Gastroesophageal sphincter (tissue), 4 donors: Measurements from ENCODE around the gene FNDC4. TPM values are rescaled to one million over a fixed set of nuclear protein-coding genes. Genes with fewer than 3 reads are reported as not detected.

Experiments
- ATAC-seq: fragments of 150-250 bp; one replicate; pipeline ENCODE4 v1.9.1; 2016; ENCODE audit warnings: mild to moderate bottlenecking, moderate library complexity
- H3K27ac ChIP-seq, 4 donors: fragments of 200-600 bp; sonication (generic) in 3 of 4; 1 replicate in 3 of 4; 2 replicates in 1 of 4; pipeline ENCODE4 v1.5.1; 2016 to 2019
- H3K27me3 ChIP-seq: fragments of 200-600 bp; sonication (generic); one replicate; pipeline ENCODE4 v1.5.1; 2019
- H3K36me3 ChIP-seq, 2 donors: fragments of 200-600 bp; sonication (generic); one replicate each; pipeline ENCODE4 v1.5.1; 2019; ENCODE audit warnings: control low read depth in 1 of 2
- H3K4me1 ChIP-seq, 3 donors: fragments of 200-600 bp; sonication (generic); 1 replicate in 2 of 3; 2 replicates in 1 of 3; pipeline ENCODE4 v1.5.1; 2016 to 2019; ENCODE audit warnings: control low read depth in 2 of 3
- H3K4me3 ChIP-seq, 2 donors: fragments of 200-600 bp; sonication (generic); one replicate each; pipeline ENCODE4 v1.5.1; 2019; ENCODE audit warnings: mild to moderate bottlenecking in 1 of 2, moderate library complexity in 1 of 2
- H3K9me3 ChIP-seq, 3 donors: fragments of 200-600 bp; sonication (generic); one replicate each; pipeline ENCODE4 v1.5.1; 2017 to 2019; ENCODE audit warnings: control low read depth in 2 of 3
- CTCF ChIP-seq, 4 experiments: fragments of 200-600 bp in 2 of 4; fragments of 450-650 bp in 2 of 4; sonication (generic) in 1 of 4; IDR thresholded peaks; one replicate each; pipeline ENCODE4 v1.5.1; 2017 to 2019; ENCODE audit warnings: antibody characterized with exemption in 4 of 4, mild to moderate bottlenecking in 2 of 4, moderate library complexity in 2 of 4
- EP300 ChIP-seq: sonication (generic); formaldehyde crosslinking; IDR thresholded peaks from one replicate; pipeline ENCODE4 v1.6.1; 2017; ENCODE audit warnings: antibody characterized with exemption, mild to moderate bottlenecking
- POLR2A ChIP-seq, 2 donors: fragments of 450-650 bp; IDR thresholded peaks; one replicate each; pipeline ENCODE4 v1.6.1; 2017; ENCODE audit warnings: antibody characterized with exemption in 2 of 2, mild to moderate bottlenecking in 2 of 2, moderate library complexity in 1 of 2
- POLR2AphosphoS5 ChIP-seq: sonication (generic); formaldehyde crosslinking; IDR thresholded peaks from one replicate; pipeline ENCODE4 v1.6.1; 2017; ENCODE audit warnings: antibody characterized with exemption
- WGBS, 2 donors: methylation state at CpG; one replicate each; pipeline ENCODE4 v1.1.5; 2018; ENCODE audit warnings: low coverage in 1 of 2; 5-methylcytosine and 5-hydroxymethylcytosine counted together
- total RNA-seq, 4 donors: library from RNA; depleted of rRNA; stranded (reverse); fragments of >200 nt; gene quantifications; one replicate each; pipeline ENCODE4 v1.1.0, GENCODE V29; 2016

The FNDC4 gene
- total RNA-seq, 4 donors from 2014 or later, result 7.0 to 11.7 (median 9.9) TPM

GRCh38 chr2:27489118-27489497, 5.9 kb downstream of the FNDC4 start:
- H3K27me3 ChIP-seq, result no peaks in the 10 kb centered on the region
- peak; percentile 4 for ATAC-seq
- H3K36me3 ChIP-seq, result peaks cover 0 to 21% of the 10 kb centered on the region in 2 donors
- H3K27ac ChIP-seq, result peak overlapping the region; percentile 22 to 85 (median 80)
- 0 to 3% methylated on average over 10 to 11 of the region's 11 CpGs for WGBS, 2 donors
- H3K4me3 ChIP-seq, result peak overlapping the region; percentile 60 to 63
- H3K4me1 ChIP-seq, result peaks cover 0 to 34% (median 0%) of the 10 kb centered on the region in 3 donors
- TF ChIP-seq CTCF (IDR thresholded peaks at IDR 0.05) (no peak), EP300 (no peak)
- no peaks in the 10 kb centered on the region for H3K9me3 ChIP-seq

GRCh38 chr2:27485496-27485895, 9.5 kb downstream of the FNDC4 start:
- no peak for TF ChIP-seq POLR2A (IDR thresholded peaks at IDR 0.05)
- TF ChIP-seq POLR2AphosphoS5, result no peak
- TF ChIP-seq CTCF (IDR thresholded peaks at IDR 0.05), result no peak
- TF ChIP-seq EP300, result no peak
- H3K27me3 ChIP-seq, result no peaks in the 10 kb centered on the region
- no peak overlapping the region for H3K27ac ChIP-seq
- ATAC-seq, result no peak
- 49 to 60% methylated on average over 1 to 3 of the region's 3 CpGs for WGBS, 2 donors
- H3K4me1 ChIP-seq, result peaks cover 0 to 30% (median 0%) of the 10 kb centered on the region in 3 donors
- H3K4me3 ChIP-seq, result no peak overlapping the region
- H3K36me3 ChIP-seq, result peaks cover 4 to 52% of the 10 kb centered on the region in 2 donors
- H3K9me3 ChIP-seq, result no peaks in the 10 kb centered on the region

GRCh38 chr2:27471961-27472360, 23.0 kb downstream of the FNDC4 start:
- H3K27ac ChIP-seq, result no peak overlapping the region
- no peaks in the 10 kb centered on the region for H3K27me3 ChIP-seq
- no peak for TF ChIP-seq EP300
- TF ChIP-seq CTCF (IDR thresholded peaks at IDR 0.05), result no peak
- TF ChIP-seq POLR2AphosphoS5, result no peak
- TF ChIP-seq POLR2A (IDR thresholded peaks at IDR 0.05), result no peak
- peaks cover 0 to 82% of the 10 kb centered on the region in 2 donors for H3K36me3 ChIP-seq
- ATAC-seq, result no peak
- 93% methylated on average over 5 of the region's 5 CpGs; no CpG with 5 or more reads in 1 of the 2 donors for WGBS, 2 donors
- no peak overlapping the region for H3K4me3 ChIP-seq
- no peaks in the 10 kb centered on the region for H3K4me1 ChIP-seq
- no peaks in the 10 kb centered on the region for H3K9me3 ChIP-seq

GRCh38 chr2:27464443-27464842, 30.6 kb downstream of the FNDC4 start:
- Histone ChIP-seq H3K36me3 (peaks cover 0 to 80% of the 10 kb centered on the region in 2 donors), H3K4me3 (no peak overlapping the region), H3K27ac (no peak overlapping the region), H3K9me3 (no peaks in the 10 kb centered on the region), H3K4me1 (no peaks in the 10 kb centered on the region), H3K27me3 (no peaks in the 10 kb centered on the region)
- no peak for ATAC-seq
- 97 to 98% methylated on average over 7 of the region's 7 CpGs for WGBS, 2 donors
- TF ChIP-seq EP300 (no peak), POLR2A (IDR thresholded peaks at IDR 0.05) (no peak), POLR2AphosphoS5 (no peak), CTCF (IDR thresholded peaks at IDR 0.05) (no peak)

GRCh38 chr2:27461118-27461517, 33.9 kb downstream of the FNDC4 start:
- no peak overlapping the region for H3K27ac ChIP-seq
- no peaks in the 10 kb centered on the region for H3K9me3 ChIP-seq
- peaks cover 0 to 89% of the 10 kb centered on the region in 2 donors for H3K36me3 ChIP-seq
- no peaks in the 10 kb centered on the region for H3K27me3 ChIP-seq
- ATAC-seq, result no peak
- TF ChIP-seq POLR2A (IDR thresholded peaks at IDR 0.05) (no peak), CTCF (IDR thresholded peaks at IDR 0.05) (no peak), POLR2AphosphoS5 (no peak), EP300 (no peak)
- 88 to 100% methylated on average over 1 to 3 of the region's 8 CpGs for WGBS, 2 donors
- H3K4me3 ChIP-seq, result no peak overlapping the region
- H3K4me1 ChIP-seq, result no peaks in the 10 kb centered on the region
